Measurements from ENCODE around the gene SPATA3. TPM values are rescaled to one million over a fixed set of nuclear protein-coding genes. Genes with fewer than 3 reads are reported as not detected.

The SPATA3 gene
- total and polyA plus RNA-seq, 2 of the 13 experiments (the other 11 are each of a cell fraction or from before 2014, with no cell fraction given) = not detected

DNA sequence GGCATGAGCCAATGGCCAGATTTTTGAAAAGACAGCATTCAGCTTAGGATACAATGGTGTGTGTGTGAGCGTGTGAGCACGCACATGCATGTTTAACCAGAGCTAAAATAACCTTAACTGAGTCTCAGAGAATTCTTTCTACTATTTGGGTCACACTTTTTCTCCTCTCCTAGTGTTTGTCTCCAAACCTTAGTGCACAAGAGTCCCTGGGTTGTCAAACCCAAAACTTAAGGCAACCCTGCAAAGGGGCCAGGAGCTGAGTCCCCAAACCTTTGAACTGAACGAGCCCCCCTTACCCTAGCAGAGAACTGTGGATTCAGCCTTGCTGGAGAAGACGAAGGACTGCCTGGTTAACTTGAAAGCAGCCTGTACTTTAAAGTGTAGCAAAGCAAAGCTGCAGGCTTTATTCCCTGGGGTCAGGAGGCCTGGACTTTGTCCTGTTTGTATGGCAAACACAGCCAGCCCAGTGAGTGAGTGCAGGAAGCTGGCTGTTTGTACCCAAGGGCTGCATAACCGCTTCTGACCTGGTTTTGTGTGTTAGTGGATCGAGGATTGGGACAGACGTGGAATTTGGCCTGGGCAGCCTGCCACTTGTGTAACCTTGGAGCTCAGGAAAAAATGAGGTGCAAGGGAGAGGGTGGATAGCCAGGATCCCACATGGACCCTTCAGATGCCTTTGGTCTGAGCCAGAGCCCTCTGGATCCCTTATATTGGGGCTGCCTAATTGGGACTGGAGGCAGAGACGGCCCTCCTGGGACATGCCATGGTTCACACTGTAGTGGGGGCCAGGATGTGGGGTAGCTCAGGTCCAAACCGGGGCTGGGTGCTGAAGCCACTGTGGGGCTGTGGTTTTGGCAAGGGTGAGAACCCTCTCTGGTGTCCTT is 54.3 kb downstream of the SPATA3 start (continued):
- TF ChIP-seq NFIB (CRISPR knock-in tag; IDR thresholded peaks at IDR 0.05; ENCODE audit: borderline replicate concordance) (no peak), GFI1 (CRISPR knock-in tag; IDR thresholded peaks at IDR 0.05; ENCODE audit: borderline replicate concordance) (peak; percentile 97), PCBP1 (IDR thresholded peaks at IDR 0.05; ENCODE audit: borderline replicate concordance, low read depth, low read length) (no peak), ZNF644 (CRISPR knock-in tag; IDR thresholded peaks at IDR 0.05; ENCODE audit: low read depth) (peak; percentile 93), ZNF576 (CRISPR knock-in tag; IDR thresholded peaks at IDR 0.05) (peak; percentile 72; the same call in 1 of the 2 replicates), SMAD1 (CRISPR knock-in tag; IDR thresholded peaks at IDR 0.05; ENCODE audit: borderline replicate concordance, low read depth) (no peak), SALL2 (CRISPR knock-in tag; IDR thresholded peaks at IDR 0.05) (peak; percentile 97), ZZZ3 (CRISPR knock-in tag; IDR thresholded peaks at IDR 0.05; ENCODE audit: borderline replicate concordance) (no peak), ZNF496 (CRISPR knock-in tag; IDR thresholded peaks at IDR 0.05; ENCODE audit: insufficient replicate concordance) (no peak), SETDB1 (CRISPR knock-in tag; IDR thresholded peaks at IDR 0.05; ENCODE audit: borderline replicate concordance) (no peak), ZNF850 (CRISPR knock-in tag; conservative IDR thresholded peaks at IDR 0.05) (no peak), ZNF790 (CRISPR knock-in tag; IDR thresholded peaks at IDR 0.05; ENCODE audit: borderline replicate concordance) (no peak), FOSL1 (CRISPR knock-in tag; IDR thresholded peaks at IDR 0.05; ENCODE audit: borderline replicate concordance) (peak; percentile 65; the same call in 1 of the 2 replicates), ZNF460 (CRISPR knock-in tag; IDR thresholded peaks at IDR 0.05; ENCODE audit: borderline replicate concordance) (peak; percentile 82; the same call in 1 of the 2 replicates), MIXL1 (CRISPR knock-in tag; IDR thresholded peaks at IDR 0.05) (peak; percentile 92; the same call in 1 of the 2 replicates), DR1 (CRISPR knock-in tag; IDR thresholded peaks at IDR 0.05) (peak; percentile 99), MYC (CRISPR knock-in tag; IDR thresholded peaks at IDR 0.05; ENCODE audit: borderline replicate concordance) (peak; percentile 92), ZNF563 (CRISPR knock-in tag; IDR thresholded peaks at IDR 0.05) (peak; percentile 86; the same call in 1 of the 2 replicates), ZFX (CRISPR knock-in tag; IDR thresholded peaks at IDR 0.05; ENCODE audit: low read depth) (peak; percentile 85), ZNF101 (CRISPR knock-in tag; IDR thresholded peaks at IDR 0.05; ENCODE audit: borderline replicate concordance, low read depth) (no peak), ZNF619 (CRISPR knock-in tag; IDR thresholded peaks at IDR 0.05) (peak; percentile 78; the same call in 1 of the 2 replicates), CEBPG (CRISPR knock-in tag; IDR thresholded peaks at IDR 0.05) (peak; percentile 96), ATF6 (CRISPR knock-in tag; conservative IDR thresholded peaks at IDR 0.05) (peak; percentile 94; the same call in 1 of the 2 replicates), ZNF251 (CRISPR knock-in tag; IDR thresholded peaks at IDR 0.05) (no peak; the same call in 1 of the 2 replicates), ISX (CRISPR knock-in tag; conservative IDR thresholded peaks at IDR 0.05) (peak; percentile 88; the same call in 1 of the 2 replicates)
- TF ChIP-seq, protein P1, sequence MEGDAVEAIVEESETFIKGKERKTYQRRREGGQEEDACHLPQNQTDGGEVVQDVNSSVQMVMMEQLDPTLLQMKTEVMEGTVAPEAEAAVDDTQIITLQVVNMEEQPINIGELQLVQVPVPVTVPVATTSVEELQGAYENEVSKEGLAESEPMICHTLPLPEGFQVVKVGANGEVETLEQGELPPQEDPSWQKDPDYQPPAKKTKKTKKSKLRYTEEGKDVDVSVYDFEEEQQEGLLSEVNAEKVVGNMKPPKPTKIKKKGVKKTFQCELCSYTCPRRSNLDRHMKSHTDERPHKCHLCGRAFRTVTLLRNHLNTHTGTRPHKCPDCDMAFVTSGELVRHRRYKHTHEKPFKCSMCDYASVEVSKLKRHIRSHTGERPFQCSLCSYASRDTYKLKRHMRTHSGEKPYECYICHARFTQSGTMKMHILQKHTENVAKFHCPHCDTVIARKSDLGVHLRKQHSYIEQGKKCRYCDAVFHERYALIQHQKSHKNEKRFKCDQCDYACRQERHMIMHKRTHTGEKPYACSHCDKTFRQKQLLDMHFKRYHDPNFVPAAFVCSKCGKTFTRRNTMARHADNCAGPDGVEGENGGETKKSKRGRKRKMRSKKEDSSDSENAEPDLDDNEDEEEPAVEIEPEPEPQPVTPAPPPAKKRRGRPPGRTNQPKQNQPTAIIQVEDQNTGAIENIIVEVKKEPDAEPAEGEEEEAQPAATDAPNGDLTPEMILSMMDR (CRISPR knock-in tag; IDR thresholded peaks at IDR 0.05) = peak; percentile 53
